ENCODE results near the gene HSD3B7.

- TF ChIP-seq POLR2AphosphoS5 (IDR thresholded peaks at IDR 0.05; ENCODE audit: low read depth) (no peak), CTCF (IDR thresholded peaks at IDR 0.05; ENCODE audit: insufficient read depth, low read length) (no peak), GABPA (IDR thresholded peaks at IDR 0.05; ENCODE audit: low read depth) (no peak), SPI1 (IDR thresholded peaks at IDR 0.05; ENCODE audit: borderline replicate concordance, low read depth) (no peak)
Measured at GRCh38 chr16:30983289-30983889, 1.6 kb upstream of the HSD3B7 start.

Measured in HL-60 (cell line).